ENCODE data around the gene DIAPH1.

DIAPH1 gene

DNA sequence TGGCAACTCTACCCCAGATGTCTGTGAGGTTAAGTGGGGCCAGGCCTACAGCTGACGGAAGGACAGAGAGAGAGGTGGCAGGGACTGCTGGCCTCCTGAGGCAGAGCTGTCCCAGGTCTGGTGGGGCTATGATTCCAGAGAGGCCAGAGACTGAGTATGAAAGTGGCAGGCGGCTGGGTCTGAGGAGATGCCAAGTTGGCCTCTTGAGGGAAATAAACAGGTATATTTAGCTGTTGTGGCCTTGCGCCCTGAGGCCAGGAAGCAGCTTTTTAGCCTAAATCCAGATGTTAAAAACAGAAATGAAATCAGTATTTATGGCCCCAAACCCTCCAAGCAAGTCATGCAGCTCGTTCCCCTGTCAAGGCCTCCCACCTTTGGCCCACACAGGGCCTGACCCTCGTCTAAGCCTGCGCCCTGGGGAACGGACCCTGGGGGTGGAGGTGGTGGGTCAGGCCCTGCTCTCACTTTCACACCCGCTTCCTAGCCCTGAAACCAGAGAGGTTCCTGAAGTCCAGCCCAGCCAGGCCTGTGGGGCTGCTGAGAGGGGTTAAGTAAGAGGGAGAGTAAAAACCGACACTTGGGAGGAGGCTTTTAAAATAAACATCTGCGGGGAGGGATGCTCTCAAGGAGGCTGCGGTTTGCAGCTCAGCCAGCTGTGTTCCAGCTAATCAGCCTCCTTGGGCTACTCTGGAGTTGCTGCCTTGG, 111.3 kb downstream of the DIAPH1 start:
- DNase-seq (ENCODE audit: low spot score), result no peak
- in situ Hi-C loops (cut with MboI; ENCODE audit: low sequenced_read_pairs, unreplicated experiment), result no loop called here

DNA sequence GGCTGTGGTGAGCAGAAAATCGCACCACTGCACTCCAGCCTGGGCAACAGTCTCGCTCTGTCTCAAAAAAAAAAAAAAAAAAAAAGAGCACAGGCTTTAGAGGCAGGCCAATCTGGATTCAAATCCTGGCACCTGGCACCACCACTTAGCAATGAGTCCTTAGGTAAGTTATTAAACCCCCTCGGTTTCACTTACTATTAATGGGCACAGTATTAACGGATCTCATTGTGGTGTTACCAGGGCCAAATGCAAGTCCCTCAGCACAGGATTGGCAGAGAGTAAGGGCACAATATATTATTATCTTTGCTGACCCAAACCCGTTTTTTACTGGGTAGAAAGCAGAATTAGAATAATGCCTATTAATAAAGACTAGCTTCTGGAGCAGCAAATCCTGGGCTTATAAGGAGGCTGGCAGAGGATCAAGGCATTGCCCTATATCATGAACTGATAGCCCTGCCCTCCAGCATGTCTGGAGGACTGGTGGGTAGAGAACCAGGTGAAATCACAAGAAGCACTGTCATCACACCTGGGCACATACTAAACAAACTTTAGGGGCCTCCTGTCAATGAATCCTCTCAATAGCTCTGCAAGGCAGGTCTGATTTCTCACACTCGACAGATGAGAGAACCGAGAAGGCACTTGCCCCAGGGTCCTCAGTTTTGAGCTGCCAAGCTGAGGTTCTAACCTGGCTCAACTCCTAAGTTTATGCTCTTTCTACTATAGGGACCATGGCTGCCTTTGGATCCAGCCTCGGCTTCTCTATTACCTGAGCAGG, 112.2 kb downstream of the DIAPH1 start:
- TF ChIP-seq, protein P1, sequence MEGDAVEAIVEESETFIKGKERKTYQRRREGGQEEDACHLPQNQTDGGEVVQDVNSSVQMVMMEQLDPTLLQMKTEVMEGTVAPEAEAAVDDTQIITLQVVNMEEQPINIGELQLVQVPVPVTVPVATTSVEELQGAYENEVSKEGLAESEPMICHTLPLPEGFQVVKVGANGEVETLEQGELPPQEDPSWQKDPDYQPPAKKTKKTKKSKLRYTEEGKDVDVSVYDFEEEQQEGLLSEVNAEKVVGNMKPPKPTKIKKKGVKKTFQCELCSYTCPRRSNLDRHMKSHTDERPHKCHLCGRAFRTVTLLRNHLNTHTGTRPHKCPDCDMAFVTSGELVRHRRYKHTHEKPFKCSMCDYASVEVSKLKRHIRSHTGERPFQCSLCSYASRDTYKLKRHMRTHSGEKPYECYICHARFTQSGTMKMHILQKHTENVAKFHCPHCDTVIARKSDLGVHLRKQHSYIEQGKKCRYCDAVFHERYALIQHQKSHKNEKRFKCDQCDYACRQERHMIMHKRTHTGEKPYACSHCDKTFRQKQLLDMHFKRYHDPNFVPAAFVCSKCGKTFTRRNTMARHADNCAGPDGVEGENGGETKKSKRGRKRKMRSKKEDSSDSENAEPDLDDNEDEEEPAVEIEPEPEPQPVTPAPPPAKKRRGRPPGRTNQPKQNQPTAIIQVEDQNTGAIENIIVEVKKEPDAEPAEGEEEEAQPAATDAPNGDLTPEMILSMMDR (IDR thresholded peaks at IDR 0.05; ENCODE audit: borderline replicate concordance, control extremely low read depth, extremely low read depth, insufficient read depth, missing control alignments), result no peak
- DNase-seq (ENCODE audit: low spot score), result no peak
- in situ Hi-C loops (cut with MboI; ENCODE audit: low sequenced_read_pairs, unreplicated experiment), result no loop called here

More for the DNA sequence above, 111.3 kb downstream of the DIAPH1 start:
- TF ChIP-seq, protein P1 (IDR thresholded peaks at IDR 0.05; ENCODE audit: borderline replicate concordance, control extremely low read depth, extremely low read depth, insufficient read depth, missing control alignments), result no peak

DNA sequence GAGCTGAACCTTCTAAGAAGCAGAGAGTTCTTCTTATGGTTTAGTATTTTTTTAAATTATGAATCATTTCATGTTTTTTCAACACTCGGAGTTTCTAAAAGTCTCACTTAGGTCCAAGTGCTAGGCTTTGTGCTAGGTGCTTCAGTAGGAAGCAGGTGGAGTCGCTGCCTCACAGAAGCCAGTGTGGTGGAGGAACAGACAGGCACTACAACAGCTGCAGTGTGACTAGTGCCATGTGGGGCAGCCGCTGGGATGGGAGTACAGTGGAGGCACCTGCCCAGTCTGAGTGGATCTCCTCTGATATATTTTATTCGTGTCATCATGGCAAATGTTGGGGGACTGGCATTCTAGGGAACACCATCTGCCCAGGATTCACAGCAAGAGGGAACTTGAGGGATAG, 114.6 kb downstream of the DIAPH1 start:
- TF ChIP-seq, protein P1 (IDR thresholded peaks at IDR 0.05; ENCODE audit: borderline replicate concordance, control extremely low read depth, extremely low read depth, insufficient read depth, missing control alignments), result no peak
- in situ Hi-C loops (cut with MboI; ENCODE audit: low sequenced_read_pairs, unreplicated experiment), result no loop called here
- no peak for DNase-seq (ENCODE audit: low spot score)

DNA sequence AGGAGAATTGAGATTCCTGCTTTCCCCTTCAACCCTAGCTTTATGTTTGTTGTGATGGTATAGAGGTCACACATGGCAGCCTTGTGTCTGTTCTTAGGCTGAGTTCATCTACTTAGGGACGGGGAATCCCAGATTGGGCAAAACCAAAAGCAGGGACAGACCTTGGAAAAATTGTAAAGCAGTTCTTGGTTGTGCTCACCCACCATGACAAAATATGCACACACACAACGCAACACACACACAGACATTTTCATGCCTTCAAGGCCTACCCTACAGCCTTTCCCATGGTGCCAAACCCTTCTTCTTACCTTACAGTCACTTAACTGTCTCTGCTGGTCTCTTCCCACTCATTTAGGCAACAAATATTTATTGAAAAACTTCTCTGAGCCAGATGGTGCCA, 115.1 kb downstream of the DIAPH1 start:
- TF ChIP-seq, protein P1 (IDR thresholded peaks at IDR 0.05; ENCODE audit: borderline replicate concordance, control extremely low read depth, extremely low read depth, insufficient read depth, missing control alignments), result no peak
- in situ Hi-C loops (cut with MboI; ENCODE audit: low sequenced_read_pairs, unreplicated experiment), result no loop called here
- no peak for DNase-seq (ENCODE audit: low spot score)

DNA sequence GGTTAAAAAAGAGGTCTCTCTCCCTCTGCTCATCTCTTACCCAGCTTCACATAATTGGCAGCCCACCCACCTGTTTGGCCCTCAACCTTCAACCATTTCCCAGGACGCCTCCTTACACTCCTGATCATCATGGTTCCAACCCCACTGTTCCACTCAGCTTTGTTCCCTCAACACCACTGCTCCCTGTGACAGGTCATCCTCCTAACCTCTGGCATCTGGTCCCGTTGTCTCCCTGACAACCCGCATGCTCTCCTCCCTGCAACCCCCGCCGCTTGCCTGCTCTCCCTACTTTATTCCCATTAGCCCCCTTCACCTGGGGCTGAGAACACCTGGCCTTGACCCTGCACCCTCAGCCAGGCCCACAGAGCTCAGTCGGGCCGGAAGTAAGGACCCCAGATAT, 117.0 kb downstream of the DIAPH1 start:
- DNase-seq (ENCODE audit: low spot score), result no peak
- TF ChIP-seq, protein P1 (IDR thresholded peaks at IDR 0.05; ENCODE audit: borderline replicate concordance, control extremely low read depth, extremely low read depth, insufficient read depth, missing control alignments), result no peak
- in situ Hi-C loops (cut with MboI; ENCODE audit: low sequenced_read_pairs, unreplicated experiment), result no loop called here

DNA sequence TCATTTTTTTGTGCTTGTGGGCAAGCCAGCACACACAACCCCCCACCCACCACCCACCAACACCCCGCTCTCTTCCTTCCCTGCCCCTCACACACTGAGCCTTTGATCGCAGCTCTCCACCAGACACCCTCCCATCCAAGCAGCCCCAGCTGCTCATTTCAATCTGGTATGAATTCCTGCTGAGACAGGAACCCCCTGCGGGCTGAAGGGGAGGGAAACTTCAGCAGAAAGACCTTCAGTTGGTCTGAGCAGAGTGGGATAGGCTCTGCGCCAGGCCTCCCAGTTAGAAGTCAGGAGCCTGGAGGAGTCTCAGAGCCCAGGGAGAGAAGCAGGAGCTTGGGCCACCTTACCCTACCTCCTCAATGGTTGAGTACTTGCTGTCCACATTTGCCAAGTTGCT, 122.8 kb downstream of the DIAPH1 start:
- TF ChIP-seq, protein P1 (IDR thresholded peaks at IDR 0.05; ENCODE audit: borderline replicate concordance, control extremely low read depth, extremely low read depth, insufficient read depth, missing control alignments), result no peak
- no peak for DNase-seq (ENCODE audit: low spot score)
- in situ Hi-C loops (cut with MboI; ENCODE audit: low sequenced_read_pairs, unreplicated experiment), result no loop called here
